Muscle of arm (tissue), 12 donors: ENCODE results near the gene PCYOX1L. TPM values are rescaled to one million over a fixed set of nuclear protein-coding genes. Genes with fewer than 3 reads are reported as not detected.

Experiments used
- DNase-seq: peaks from one replicate; pipeline ENCODE4 v3.0.0-alpha.2; 2013
- polyA plus RNA-seq, 12 donors: library from polyadenylated mRNA; unstranded; fragments of 120-200 nt; gene quantifications; one replicate each; pipeline ENCODE4 v1.2.1, GENCODE V29; 2013; ENCODE audit not compliant: insufficient read length in 12 of 12

The PCYOX1L gene
- polyA plus RNA-seq, 12 donors: 6.5 to 17.0 (median 9.8) TPM; not detected in 1

DNA sequence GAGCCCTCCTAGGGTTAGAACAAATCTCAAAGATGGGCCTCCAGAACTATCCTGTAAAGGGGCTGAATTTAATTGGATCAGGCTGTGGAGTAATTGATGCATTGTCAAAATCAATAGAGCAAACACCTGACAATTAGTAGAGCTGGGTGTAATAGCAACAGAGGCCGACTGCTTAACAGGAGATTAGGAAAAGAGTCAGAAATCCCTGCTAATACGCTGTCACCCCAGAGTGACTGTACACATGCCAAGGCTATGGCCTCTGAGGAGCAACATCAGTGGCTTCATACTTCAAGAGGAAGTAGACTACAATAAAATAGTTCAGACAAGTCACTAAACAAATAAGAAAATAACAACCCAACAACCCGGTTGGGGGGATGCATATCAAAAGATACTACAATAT, 31.2 kb upstream of the PCYOX1L start:
- no peak for DNase-seq

DNA sequence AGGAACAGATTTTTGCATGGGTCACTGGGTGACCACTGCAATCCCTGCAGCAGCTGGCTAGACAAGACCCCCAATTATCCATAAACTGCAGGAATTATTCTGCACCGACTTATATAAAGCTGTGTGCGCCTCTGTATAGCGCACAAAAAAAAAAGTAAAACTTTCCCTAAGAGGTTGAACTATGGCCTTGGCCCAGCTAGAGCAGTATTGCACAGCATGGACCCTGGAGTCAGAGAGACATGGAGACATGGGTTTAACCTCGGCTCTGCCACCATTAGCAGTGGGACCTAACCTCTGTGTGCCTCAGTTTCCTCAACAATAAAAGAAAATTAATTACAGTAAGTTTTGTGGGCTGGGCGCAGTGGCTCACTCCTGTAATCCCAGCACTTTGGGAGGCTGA, 29.7 kb upstream of the PCYOX1L start:
- no peak for DNase-seq

- DNase-seq: no peak
Observed at GRCh38 chr5:149333711-149334443, 24.0 kb upstream of the PCYOX1L start.

GRCh38 chr5:149337736-149338135, 20.1 kb upstream of the PCYOX1L start:
- no peak for DNase-seq

DNA sequence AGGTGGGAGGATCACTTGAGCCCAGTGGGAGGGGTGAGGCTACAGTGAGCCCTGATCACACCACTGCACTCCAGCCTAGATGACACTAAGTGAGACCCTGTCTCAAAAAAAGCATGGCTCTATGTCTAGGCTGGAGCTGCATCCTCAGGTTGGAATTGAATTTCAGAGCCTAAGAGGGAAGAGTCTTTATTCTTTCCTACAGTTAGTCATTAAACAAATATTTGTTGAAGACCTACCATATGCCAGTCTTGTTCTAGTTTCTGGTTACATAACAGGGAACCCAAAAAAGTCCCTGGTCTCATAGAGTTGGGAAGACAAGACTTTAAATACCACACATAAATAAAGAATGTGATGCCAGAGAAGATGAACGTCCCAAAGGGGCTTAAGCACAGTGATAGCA, 19.5 kb upstream of the PCYOX1L start:
- no peak for DNase-seq

DNA sequence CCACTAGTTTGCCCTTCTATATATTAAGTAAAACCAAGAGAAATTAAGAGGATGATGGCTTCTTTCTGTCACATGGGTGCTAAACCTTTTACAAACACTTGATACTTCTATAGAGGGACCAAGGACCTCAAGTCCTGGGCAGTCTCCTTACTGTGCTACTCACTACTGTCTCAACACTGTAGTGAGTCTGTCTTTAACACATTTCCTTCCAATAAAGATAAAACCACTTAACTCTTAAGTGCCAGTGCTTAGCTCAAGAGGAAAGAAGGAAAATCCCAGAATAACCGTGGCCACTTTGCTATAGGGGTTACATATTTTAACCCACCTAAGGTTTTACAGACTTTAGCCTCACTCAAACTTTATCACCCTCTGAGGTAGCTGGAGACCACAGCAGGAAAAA, 16.9 kb upstream of the PCYOX1L start:
- DNase-seq: no peak

GRCh38 chr5:149341876-149342275, 16.0 kb upstream of the PCYOX1L start:
- DNase-seq: no peak

- no peak for DNase-seq
Observed at GRCh38 chr5:149344151-149344550, 13.7 kb upstream of the PCYOX1L start.

DNA sequence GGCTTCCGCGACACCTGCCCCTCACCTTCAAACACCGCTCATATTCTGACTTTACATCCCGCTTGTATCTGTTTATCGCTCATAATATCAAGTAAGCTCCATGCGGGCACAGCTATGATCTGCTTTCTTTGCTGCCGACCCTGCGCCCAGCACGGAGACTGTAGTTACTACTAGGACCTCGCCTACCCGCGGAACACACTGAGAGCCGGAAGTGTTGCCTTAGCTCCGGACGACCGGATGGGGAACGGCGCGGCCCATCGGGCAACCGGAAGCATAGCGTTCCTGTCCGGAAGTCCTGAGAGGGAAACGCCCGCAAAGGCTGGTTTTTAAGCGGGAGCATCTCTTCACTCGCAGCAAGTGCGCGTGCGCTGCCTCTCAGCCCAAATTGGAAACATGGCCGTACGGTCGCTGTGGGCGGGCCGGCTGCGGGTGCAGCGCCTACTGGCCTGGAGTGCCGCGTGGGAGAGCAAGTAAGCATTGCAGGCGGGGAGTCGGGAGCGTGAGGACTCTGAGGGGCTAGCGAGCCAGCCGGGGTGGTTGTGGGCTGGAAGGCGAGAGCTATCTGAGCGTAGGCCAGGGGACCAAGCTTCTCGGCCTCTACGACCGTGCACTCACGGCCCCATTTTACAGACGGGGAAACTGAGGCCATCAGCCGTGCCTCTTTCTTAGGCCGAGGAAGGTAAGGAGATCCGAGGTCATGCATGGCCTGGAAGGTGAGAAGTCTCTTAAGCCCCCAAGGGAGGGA, 12.5 kb upstream of the PCYOX1L start, which contains the start of gene GRPEL2:
TSS of gene GRPEL2 (plus strand) at position 353 of the 745 bp plus-strand sequence. CDS start at position 394, 41 bp downstream.
- DNase-seq: peak; percentile 97

- no peak for DNase-seq
Observed at GRCh38 chr5:149345892-149346222, 12.0 kb upstream of the PCYOX1L start.

- DNase-seq: no peak
Observed at GRCh38 chr5:149348518-149348917, 9.3 kb upstream of the PCYOX1L start.

DNA sequence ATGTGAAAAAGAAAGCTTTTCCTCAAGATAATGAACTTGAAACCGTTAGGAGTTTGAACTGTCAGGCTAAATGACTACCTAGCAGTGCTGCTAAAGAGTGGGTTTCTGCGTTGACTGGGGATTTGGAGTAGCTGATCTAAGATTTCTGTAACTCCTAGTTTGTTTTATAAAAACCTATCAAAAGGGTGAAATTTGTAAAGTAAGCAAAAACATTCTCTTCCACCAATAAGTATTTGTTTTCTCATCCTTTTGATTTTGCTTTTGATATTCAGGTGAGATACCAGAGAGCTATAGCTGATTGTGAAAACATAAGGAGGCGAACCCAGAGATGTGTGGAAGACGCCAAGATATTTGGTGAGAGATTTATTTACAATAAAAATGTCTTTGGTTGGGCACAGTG, 8.5 kb upstream of the PCYOX1L start:
- no peak for DNase-seq

DNA sequence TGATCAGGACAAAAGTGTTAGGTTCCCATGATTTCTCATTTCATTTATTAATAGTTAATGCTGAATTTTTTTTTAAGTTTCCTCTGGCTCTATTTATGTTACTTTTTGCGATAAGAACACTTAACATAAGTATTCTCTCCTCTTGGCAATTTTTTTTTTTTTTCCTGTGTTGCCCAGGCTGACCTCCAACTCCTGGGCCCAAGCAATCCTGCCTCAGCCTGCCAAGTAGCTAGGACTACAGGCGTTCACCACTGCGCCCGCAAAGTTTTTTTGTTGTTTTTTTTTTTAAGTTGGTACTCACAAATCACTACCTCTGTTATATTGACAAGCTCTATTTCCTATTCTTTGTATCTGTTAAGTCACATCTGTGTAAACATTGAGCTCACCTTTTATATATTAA, 5.7 kb upstream of the PCYOX1L start:
- DNase-seq: no peak

- DNase-seq: no peak
Observed at GRCh38 chr5:149353911-149354310, 3.9 kb upstream of the PCYOX1L start.

- no peak for DNase-seq
Observed at GRCh38 chr5:149355688-149356087, 2.2 kb upstream of the PCYOX1L start.

- DNase-seq: no peak
Observed at GRCh38 chr5:149356391-149356790, 1.5 kb upstream of the PCYOX1L start.

DNA sequence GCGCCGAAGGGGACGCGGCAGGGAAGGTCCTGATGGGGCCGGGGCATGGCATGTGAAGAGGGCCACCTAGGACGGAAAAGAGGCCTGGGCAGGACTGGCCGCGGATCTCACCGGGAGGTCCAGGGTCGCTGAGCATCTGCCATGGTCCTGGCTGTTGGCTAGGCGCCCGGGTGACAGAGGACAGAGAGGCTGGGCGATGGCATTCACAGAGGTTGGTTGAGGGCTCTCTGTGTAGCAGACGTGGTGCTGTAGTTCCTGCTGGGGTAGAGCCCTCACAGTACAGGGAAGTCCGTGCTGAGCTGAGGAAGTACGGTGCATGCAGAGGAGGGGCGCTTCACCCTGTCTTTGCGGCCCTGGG, 427 bp downstream of the PCYOX1L start:
- DNase-seq: no peak

- no peak for DNase-seq
Observed at GRCh38 chr5:149358868-149359495, 1.1 kb downstream of the PCYOX1L start.

- DNase-seq: no peak
Observed at GRCh38 chr5:149360272-149360671, 2.4 kb downstream of the PCYOX1L start.

- no peak for DNase-seq
Observed at GRCh38 chr5:149362541-149362940, 4.7 kb downstream of the PCYOX1L start.

GRCh38 chr5:149363358-149363757, 5.5 kb downstream of the PCYOX1L start:
- no peak for DNase-seq

DNA sequence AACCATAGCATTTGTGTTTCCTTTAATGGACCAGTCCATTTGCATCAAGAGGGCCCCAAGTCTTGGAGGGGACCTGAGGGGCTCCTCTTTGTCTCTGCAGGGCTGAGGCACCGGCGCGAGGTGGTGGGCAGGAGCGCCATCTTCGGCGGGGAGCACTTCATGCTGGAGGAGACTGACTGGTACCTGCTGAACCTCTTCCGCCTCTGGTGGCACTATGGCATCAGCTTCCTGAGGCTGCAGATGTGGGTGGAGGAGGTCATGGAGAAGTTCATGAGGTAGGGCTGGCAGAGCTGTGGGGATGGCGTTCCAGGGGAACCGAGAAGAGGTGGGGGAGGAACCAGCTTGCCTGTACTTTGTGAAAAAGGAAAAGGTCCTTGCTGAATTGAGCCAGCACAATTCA, 6.1 kb downstream of the PCYOX1L start:
- no peak for DNase-seq

- no peak for DNase-seq
Observed at GRCh38 chr5:149364719-149365118, 6.9 kb downstream of the PCYOX1L start.
